ENCODE results near the gene STX3. TPM values are rescaled to one million over a fixed set of nuclear protein-coding genes. Genes with fewer than 3 reads are reported as not detected.

Gene STX3
- total RNA-seq, 2 donors from 2014 or later = 20.8 to 58.5 TPM

GRCh38 chr11:59794417-59794816 lies 39.2 kb downstream of the STX3 start:
- Histone ChIP-seq H3K4me1 (replicated peaks) (no peaks in the 10 kb centered on the region), H3K9me3 (no peaks in the 10 kb centered on the region), H3K4me3 (no peak overlapping the region), H3K27me3 (replicated peaks; ENCODE audit: insufficient read depth) (no peaks in the 10 kb centered on the region), H3K36me3 (peaks cover 10% of the 10 kb centered on the region in 2 donors), H3K27ac (no peak overlapping the region)
- intact Hi-C loops (cut with DNase I) = no loop called here
- WGBS = 76% methylated on average over 3 of the region's 3 CpGs
- TF ChIP-seq POLR2A (IDR thresholded peaks at IDR 0.05) = no peak
- no peak for TF ChIP-seq POLR2AphosphoS5 (IDR thresholded peaks at IDR 0.05)
- TF ChIP-seq CTCF (IDR thresholded peaks at IDR 0.05) = no peak
- no peak for DNase-seq (ENCODE audit: low spot score)

DNA sequence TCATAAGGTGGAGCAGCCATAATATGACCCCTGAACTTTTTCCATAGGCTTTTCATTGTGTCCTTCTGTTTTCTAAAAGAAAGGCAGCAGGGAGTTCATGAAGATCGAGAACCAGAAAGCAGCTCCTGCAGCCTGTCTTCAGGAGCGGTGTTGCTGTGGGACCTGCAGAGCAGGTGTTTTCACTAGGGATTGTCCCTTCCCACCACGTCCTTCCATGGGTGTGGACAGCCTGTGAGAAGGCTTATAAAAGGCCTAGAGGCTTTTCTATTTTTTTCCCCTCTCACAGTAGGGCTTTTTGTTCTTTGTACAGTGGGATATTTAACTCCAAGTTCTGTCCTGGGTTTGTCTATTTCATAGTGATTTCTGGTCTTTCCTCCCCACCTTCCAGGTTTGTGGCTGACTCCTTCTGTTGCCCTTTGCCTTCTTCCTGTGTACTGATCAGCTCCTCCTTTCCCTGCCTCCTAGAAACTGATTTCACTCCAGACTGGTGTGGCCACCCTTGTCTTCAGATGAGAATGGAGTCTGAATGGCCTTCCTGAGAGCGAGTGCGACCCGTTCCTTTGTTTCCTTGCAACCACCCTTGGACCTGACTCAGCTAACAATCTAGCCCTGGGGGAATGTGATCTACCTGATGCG lies 45.3 kb downstream of the STX3 start:
- intact Hi-C loops (cut with DNase I) = loop anchor here (10.0 kb wide), 1 partner anchor 136 kb away; the partner anchor contains the start of gene PATL1

DNA sequence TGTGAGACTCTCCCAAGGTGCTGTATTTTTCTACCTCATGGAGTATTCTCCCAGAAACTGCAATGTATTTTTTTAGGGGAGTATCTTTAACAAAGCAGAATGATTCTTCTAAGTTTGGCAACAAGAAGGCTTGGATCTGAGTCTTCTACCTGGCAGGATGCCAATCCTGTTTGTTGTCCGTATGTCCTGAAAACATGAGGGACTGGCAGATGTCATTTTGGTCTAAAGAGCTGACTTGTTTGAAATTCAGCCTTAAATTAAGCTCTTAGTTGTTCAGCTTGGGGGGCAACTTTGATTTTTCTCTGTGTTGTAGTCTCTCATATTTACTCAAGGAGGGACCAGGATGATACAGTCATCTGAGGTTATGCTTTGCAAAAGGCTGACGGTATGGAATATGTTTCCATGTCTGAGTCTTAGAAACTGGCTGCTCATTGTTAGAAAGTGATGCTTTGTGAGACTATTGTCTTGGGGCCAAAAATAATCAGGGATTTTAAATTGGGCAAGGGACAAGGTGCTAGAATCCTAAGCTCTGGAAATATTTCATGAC lies 46.1 kb downstream of the STX3 start:
- Histone ChIP-seq H3K4me1 (replicated peaks) (no peaks in the 10 kb centered on the region), H3K27ac (no peak overlapping the region), H3K27me3 (replicated peaks; ENCODE audit: insufficient read depth) (no peaks in the 10 kb centered on the region), H3K36me3 (no peaks in the 10 kb centered on the region), H3K9me3 (no peaks in the 10 kb centered on the region), H3K4me3 (no peak overlapping the region)
- TF ChIP-seq POLR2AphosphoS5 (IDR thresholded peaks at IDR 0.05) (no peak), CTCF (IDR thresholded peaks at IDR 0.05) (no peak), POLR2A (IDR thresholded peaks at IDR 0.05) (no peak)
- DNase-seq (ENCODE audit: low spot score) = no peak
- 41% methylated on average over 2 of the region's 2 CpGs for WGBS
- intact Hi-C loops (cut with DNase I) = loop anchor here (10.0 kb wide), 1 partner anchor 136 kb away; the partner anchor contains the start of gene PATL1

More for the DNA sequence above, 45.3 kb downstream of the STX3 start:
- DNase-seq (ENCODE audit: low spot score) = no peak
- Histone ChIP-seq H3K27ac (no peak overlapping the region), H3K36me3 (peaks cover 4 to 5% of the 10 kb centered on the region in 2 donors), H3K9me3 (no peaks in the 10 kb centered on the region), H3K4me3 (no peak overlapping the region), H3K4me1 (replicated peaks) (no peaks in the 10 kb centered on the region), H3K27me3 (replicated peaks; ENCODE audit: insufficient read depth) (no peaks in the 10 kb centered on the region)
- 89% methylated on average over 7 of the region's 7 CpGs for WGBS
- no peak for TF ChIP-seq POLR2A (IDR thresholded peaks at IDR 0.05)
- TF ChIP-seq POLR2AphosphoS5 (IDR thresholded peaks at IDR 0.05) = no peak
- TF ChIP-seq CTCF (IDR thresholded peaks at IDR 0.05) = no peak

DNA sequence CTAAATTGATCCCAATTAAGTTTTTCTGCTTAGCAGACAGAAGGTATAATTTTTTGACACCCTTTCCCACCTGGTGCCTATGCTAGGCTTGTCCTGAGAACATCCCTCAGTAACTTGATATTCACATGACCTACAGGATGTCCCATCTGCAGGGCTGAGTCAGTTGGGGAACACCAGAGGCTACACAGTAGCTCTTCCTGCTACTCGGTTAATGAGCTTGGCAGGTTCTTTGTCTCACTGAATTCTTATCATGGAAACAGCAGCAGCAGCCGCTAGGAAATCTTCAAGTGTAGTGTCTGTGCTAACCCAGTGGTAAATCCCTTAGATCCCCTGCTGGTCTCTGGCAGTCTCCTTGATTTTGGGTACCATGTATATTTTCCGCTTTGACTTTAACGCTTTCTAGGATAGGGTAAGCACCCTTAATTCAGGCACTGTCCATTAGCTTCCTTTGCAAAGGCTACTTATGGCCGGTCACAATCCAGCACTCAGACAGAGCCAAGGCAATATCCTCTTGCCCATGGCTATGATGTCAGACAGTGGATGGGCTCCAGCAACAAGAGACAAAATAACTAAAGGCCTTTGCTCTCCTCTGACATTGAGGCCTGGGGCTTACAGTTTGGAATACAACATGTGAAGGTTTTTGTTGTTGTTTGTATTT lies 46.9 kb downstream of the STX3 start:
- Histone ChIP-seq H3K27me3 (replicated peaks; ENCODE audit: insufficient read depth) (no peaks in the 10 kb centered on the region), H3K4me1 (replicated peaks) (no peaks in the 10 kb centered on the region), H3K9me3 (no peaks in the 10 kb centered on the region), H3K27ac (no peak overlapping the region), H3K36me3 (no peaks in the 10 kb centered on the region), H3K4me3 (no peak overlapping the region)
- TF ChIP-seq POLR2A (IDR thresholded peaks at IDR 0.05) = no peak
- TF ChIP-seq POLR2AphosphoS5 (IDR thresholded peaks at IDR 0.05) = no peak
- no peak for TF ChIP-seq CTCF (IDR thresholded peaks at IDR 0.05)
- intact Hi-C loops (cut with DNase I) = loop anchor here (2.0 to 10.0 kb wide), 2 partner anchors 47 to 137 kb away; partner anchors contain the start of genes PATL1 and STX3
- DNase-seq (ENCODE audit: low spot score) = no peak
- WGBS = 53% methylated on average over 5 of the region's 5 CpGs

All from prostate gland (tissue), 2 donors.